ENCODE measurements around the gene CYP2F1. TPM values are rescaled to one million over a fixed set of nuclear protein-coding genes. Genes with fewer than 3 reads are reported as not detected.

Gene CYP2F1
- polyA plus RNA-seq, 12 donors: 0.22 to 0.32 TPM; not detected in 10

Other genes starting within 250 kb of the CYP2F1 start
- gene CYP2A7, start 232.2 kb upstream of the CYP2F1 start, polyA plus RNA-seq (ENCODE audit: insufficient read length in 12 of 12): under 1 TPM in 4 of 12 donors, not detected in 8; 0.15 to 0.39 (median 0.25) TPM
- under 1 TPM in 2 of 12 donors, not detected in 10; 0.09 TPM for gene CYP2B6, start 123.2 kb upstream of the CYP2F1 start, polyA plus RNA-seq (ENCODE audit: insufficient read length in 12 of 12)
- gene CYP2A13, start 26.0 kb upstream of the CYP2F1 start, polyA plus RNA-seq (ENCODE audit: insufficient read length in 12 of 12): not detected
- 1 to 10 TPM in 3 of 12 donors, under 1 TPM in 7, not detected in 2; 0.20 to 6.2 (median 0.44) TPM for gene CYP2S1, start 78.8 kb downstream of the CYP2F1 start, polyA plus RNA-seq (ENCODE audit: insufficient read length in 12 of 12)
- gene AXL, start 104.8 kb downstream of the CYP2F1 start, polyA plus RNA-seq (ENCODE audit: insufficient read length in 12 of 12): 100 to 1,000 TPM in 1 of 12 donors, 10 to 100 TPM in 11; 14.8 to 207 (median 28.6) TPM
- gene HNRNPUL1, start 149.9 kb downstream of the CYP2F1 start, polyA plus RNA-seq (ENCODE audit: insufficient read length in 12 of 12): 1,000 to 10,000 TPM in 1 of 12 donors, 100 to 1,000 TPM in 11; 136 to 1,638 (median 158) TPM
- gene CCDC97, start 195.7 kb downstream of the CYP2F1 start, polyA plus RNA-seq (ENCODE audit: insufficient read length in 12 of 12): 10 to 100 TPM in 11 of 12 donors, not detected in 1; 29.3 to 58.0 (median 34.4) TPM
- 10 to 100 TPM in 11 of 12 donors, not detected in 1; 13.6 to 35.4 (median 18.1) TPM for gene TGFB1, start 239.5 kb downstream of the CYP2F1 start, polyA plus RNA-seq (ENCODE audit: insufficient read length in 12 of 12)
- 1 to 10 TPM in 10 of 12 donors, not detected in 2; 1.5 to 3.2 (median 2.3) TPM for gene B9D2, start 249.7 kb downstream of the CYP2F1 start, polyA plus RNA-seq (ENCODE audit: insufficient read length in 12 of 12)